Astrocyte (in vitro differentiated cells and primary cell): ENCODE measurements around the gene LRIG1. TPM values are rescaled to one million over a fixed set of nuclear protein-coding genes. Genes with fewer than 3 reads are reported as not detected.

Experiments used
- DNase-seq: peaks from one replicate; pipeline ENCODE4 v3.0.0-alpha.2; 2010; ENCODE audit warnings: low read depth
- FAIRE-seq: peaks from 2 replicates; lab custom pipeline; 2011; peaks lifted over from hg19 to GRCh38; lab: Jason Lieb, UNC
- H2AFZ ChIP-seq: 2 replicates; pipeline ENCODE4 v1.6.0; 2012; ENCODE audit warnings: low read depth, low read length, inconsistent platforms
- H3K27ac ChIP-seq: 2 replicates; pipeline ENCODE4 v1.5.1; 2011; ENCODE audit warnings: low read depth, low read length, inconsistent platforms
- H3K27me3 ChIP-seq: 2 replicates; pipeline ENCODE4 v1.6.0; 2011; ENCODE audit warnings: low read length, inconsistent platforms; ENCODE audit not compliant: insufficient read depth
- H3K36me3 ChIP-seq: 2 replicates; pipeline ENCODE4 v1.5.1; 2011; ENCODE audit warnings: low read length, inconsistent platforms; ENCODE audit not compliant: insufficient read depth
- H3K4me1 ChIP-seq: 2 replicates; pipeline ENCODE4 v1.5.1; 2011; ENCODE audit warnings: low read length, inconsistent platforms; ENCODE audit not compliant: insufficient read depth
- H3K4me2 ChIP-seq: 2 replicates; pipeline ENCODE4 v1.6.0; 2012; ENCODE audit warnings: low read length, inconsistent platforms
- H3K4me3 ChIP-seq: 2 replicates; pipeline ENCODE4 v1.5.1; 2011; ENCODE audit warnings: low read depth, mild to moderate bottlenecking, low read length, inconsistent platforms; ENCODE audit not compliant: insufficient read depth
- H3K79me2 ChIP-seq: 2 replicates; pipeline ENCODE4 v1.6.0; 2012; ENCODE audit warnings: mild to moderate bottlenecking, low read length, inconsistent platforms; ENCODE audit not compliant: insufficient read depth
- H3K9ac ChIP-seq: 2 replicates; pipeline ENCODE4 v1.6.0; 2012; ENCODE audit warnings: mild to moderate bottlenecking, low read length, inconsistent platforms
- H3K9me3 ChIP-seq: 2 replicates; pipeline ENCODE4 v1.5.1; 2012; ENCODE audit warnings: low read depth, mild to moderate bottlenecking, low read length, inconsistent platforms; ENCODE audit not compliant: insufficient read depth
- H4K20me1 ChIP-seq: 2 replicates; pipeline ENCODE4 v1.6.0; 2012; ENCODE audit warnings: low read length, inconsistent platforms; ENCODE audit not compliant: insufficient read depth
- H3K27ac Mint-ChIP-seq: one replicate; pipeline ENCODE4 v1.8.0; 2021; ENCODE audit warnings: mild to moderate bottlenecking, mixed read lengths; ENCODE audit not compliant: unreplicated experiment
- H3K27me3 Mint-ChIP-seq: one replicate; pipeline ENCODE4 v1.8.0; 2021; ENCODE audit warnings: low read depth, mixed read lengths; ENCODE audit not compliant: unreplicated experiment
- H3K36me3 Mint-ChIP-seq: one replicate; pipeline ENCODE4 v1.8.0; 2021; ENCODE audit warnings: low read depth, mixed read lengths; ENCODE audit not compliant: unreplicated experiment
- H3K4me1 Mint-ChIP-seq: one replicate; pipeline ENCODE4 v1.8.0; 2021; ENCODE audit warnings: low read depth, mixed read lengths; ENCODE audit not compliant: unreplicated experiment
- H3K4me3 Mint-ChIP-seq: one replicate; pipeline ENCODE4 v1.8.0; 2021; ENCODE audit warnings: mild to moderate bottlenecking, moderate library complexity, mixed read lengths; ENCODE audit not compliant: unreplicated experiment
- H3K9me3 Mint-ChIP-seq: one replicate; pipeline ENCODE4 v1.8.0; 2021; ENCODE audit warnings: mild to moderate bottlenecking, mixed read lengths; ENCODE audit not compliant: unreplicated experiment
- CTCF ChIP-seq: IDR thresholded peaks from 2 replicates; pipeline ENCODE4 v1.5.1; 2011; ENCODE audit warnings: low read depth, mild to moderate bottlenecking, inconsistent platforms, low read length, moderate library complexity; ENCODE audit not compliant: insufficient read depth
- EZH2 ChIP-seq: IDR thresholded peaks from 2 replicates; pipeline ENCODE4 v1.6.1; 2012; ENCODE audit warnings: mild to moderate bottlenecking, low read length, inconsistent platforms; ENCODE audit not compliant: insufficient read depth
- total RNA-seq: library from RNA; stranded (reverse); gene quantifications from 2 replicates; pipeline ENCODE4 v1.2.1, GENCODE V29; 2021

Gene LRIG1
- total RNA-seq, 1 donor from 2014 or later, result 39.7 TPM

GRCh38 chr3:66504850-66505641 lies 4.2 kb upstream of the LRIG1 start:
- no peak overlapping the region for H3K4me2 ChIP-seq
- no peaks in the 10 kb centered on the region for H3K79me2 ChIP-seq
- Mint-ChIP-seq H3K4me3 (no peak overlapping the region), H3K4me1 (peaks cover 16% of the 10 kb centered on the region), H3K27ac (no peak overlapping the region), H3K36me3 (no peaks in the 10 kb centered on the region), H3K27me3 (no peaks in the 10 kb centered on the region), H3K9me3 (no peaks in the 10 kb centered on the region)
- FAIRE-seq, result no peak
- no peaks in the 10 kb centered on the region for H3K9me3 ChIP-seq
- DNase-seq, result no peak
- H3K4me3 ChIP-seq, result no peak overlapping the region
- H3K36me3 ChIP-seq, result no peaks in the 10 kb centered on the region
- no peak overlapping the region for H3K27ac ChIP-seq
- H2AFZ ChIP-seq, result no peak overlapping the region
- H3K9ac ChIP-seq, result no peak overlapping the region
- peaks cover 7% of the 10 kb centered on the region for H3K27me3 ChIP-seq
- TF ChIP-seq EZH2, result no peak
- no peak for TF ChIP-seq CTCF
- peaks cover 4% of the 10 kb centered on the region for H3K4me1 ChIP-seq
- no peaks in the 10 kb centered on the region for H4K20me1 ChIP-seq

GRCh38 chr3:66502981-66503380 lies 2.2 kb upstream of the LRIG1 start:
- Mint-ChIP-seq H3K36me3 (no peaks in the 10 kb centered on the region), H3K9me3 (no peaks in the 10 kb centered on the region), H3K4me3 (no peak overlapping the region), H3K27me3 (no peaks in the 10 kb centered on the region), H3K27ac (no peak overlapping the region), H3K4me1 (peaks cover 23% of the 10 kb centered on the region)
- H2AFZ ChIP-seq, result no peak overlapping the region
- no peaks in the 10 kb centered on the region for H3K9me3 ChIP-seq
- DNase-seq (no peak), FAIRE-seq (no peak)
- no peak overlapping the region for H3K4me3 ChIP-seq
- peaks cover 15% of the 10 kb centered on the region for H4K20me1 ChIP-seq
- H3K4me2 ChIP-seq, result no peak overlapping the region
- no peak overlapping the region for H3K27ac ChIP-seq
- peaks cover 12% of the 10 kb centered on the region for H3K4me1 ChIP-seq
- H3K79me2 ChIP-seq, result peaks cover 19% of the 10 kb centered on the region
- no peaks in the 10 kb centered on the region for H3K36me3 ChIP-seq
- H3K27me3 ChIP-seq, result peaks cover 7% of the 10 kb centered on the region
- H3K9ac ChIP-seq, result no peak overlapping the region
- TF ChIP-seq EZH2 (no peak), CTCF (no peak)
